B cell (primary cell): ENCODE results near the gene PLCD3.

Experiments used
- CTCF ChIP-seq: fragments of 200-600 bp; IDR thresholded peaks from one replicate; pipeline ENCODE4 v1.8.0; 2022; ENCODE audit warnings: antibody characterized with exemption, mild to moderate bottlenecking
- EZH2 ChIP-seq: IDR thresholded peaks from 2 replicates; pipeline ENCODE4 v1.6.1; 2012; ENCODE audit warnings: borderline replicate concordance, low read depth, mild to moderate bottlenecking, moderate library complexity, low read length; ENCODE audit not compliant: insufficient read depth, poor library complexity, severe bottlenecking

- TF ChIP-seq CTCF, result no peak
- no peak for TF ChIP-seq EZH2
Observed at GRCh38 chr17:45101546-45101882, 30.8 kb downstream of the PLCD3 start.
